Retina (tissue), 1 donor: ENCODE data around the gene STUB1.
"Not testable (repeated sequence)": the region's sequence is repeated elsewhere in the genome, so short reads cannot be mapped to it uniquely, and the experiment has no call there.

Source experiments
- DNase-seq: peaks from one replicate; pipeline ENCODE4 v3.0.0-alpha.2; 2016

The STUB1 gene

DNA sequence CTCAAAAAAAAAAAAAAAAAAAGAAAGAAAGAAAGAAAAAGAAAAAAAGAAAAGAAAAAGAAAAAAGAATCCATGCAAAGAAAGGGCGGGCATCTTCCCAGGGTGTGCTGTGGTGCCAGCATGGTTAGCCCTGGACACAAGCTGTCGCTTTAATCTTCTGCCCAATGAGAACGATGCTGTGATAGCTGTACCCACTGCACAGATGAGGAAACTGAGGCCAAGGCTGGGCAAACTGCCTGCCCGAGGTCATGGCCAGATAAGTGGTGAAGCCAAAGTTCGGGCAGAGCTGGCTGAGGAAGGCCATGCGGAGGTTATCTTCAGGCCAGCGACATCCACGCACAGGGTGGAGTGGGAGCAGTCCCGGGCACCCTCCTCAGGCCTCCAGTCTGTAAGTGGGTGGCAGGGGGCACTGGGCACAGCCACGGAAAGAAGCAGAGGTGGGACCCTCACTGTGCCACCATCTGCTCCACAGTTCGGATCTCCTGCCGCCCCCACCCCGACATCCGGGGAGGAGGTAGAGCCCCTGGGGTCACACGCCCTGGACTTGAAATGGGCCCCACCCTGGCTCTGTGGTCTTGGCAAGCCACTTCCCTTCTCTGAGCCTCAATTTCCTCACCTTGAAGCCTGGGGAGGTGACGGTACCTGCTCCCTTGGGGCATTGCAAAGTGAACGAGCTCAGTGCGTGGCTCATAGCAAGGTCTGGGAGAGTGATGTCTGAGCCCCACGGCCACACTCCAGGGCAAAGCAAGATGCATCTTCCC is 18.9 kb downstream of the STUB1 start:
- DNase-seq = no peak

DNA sequence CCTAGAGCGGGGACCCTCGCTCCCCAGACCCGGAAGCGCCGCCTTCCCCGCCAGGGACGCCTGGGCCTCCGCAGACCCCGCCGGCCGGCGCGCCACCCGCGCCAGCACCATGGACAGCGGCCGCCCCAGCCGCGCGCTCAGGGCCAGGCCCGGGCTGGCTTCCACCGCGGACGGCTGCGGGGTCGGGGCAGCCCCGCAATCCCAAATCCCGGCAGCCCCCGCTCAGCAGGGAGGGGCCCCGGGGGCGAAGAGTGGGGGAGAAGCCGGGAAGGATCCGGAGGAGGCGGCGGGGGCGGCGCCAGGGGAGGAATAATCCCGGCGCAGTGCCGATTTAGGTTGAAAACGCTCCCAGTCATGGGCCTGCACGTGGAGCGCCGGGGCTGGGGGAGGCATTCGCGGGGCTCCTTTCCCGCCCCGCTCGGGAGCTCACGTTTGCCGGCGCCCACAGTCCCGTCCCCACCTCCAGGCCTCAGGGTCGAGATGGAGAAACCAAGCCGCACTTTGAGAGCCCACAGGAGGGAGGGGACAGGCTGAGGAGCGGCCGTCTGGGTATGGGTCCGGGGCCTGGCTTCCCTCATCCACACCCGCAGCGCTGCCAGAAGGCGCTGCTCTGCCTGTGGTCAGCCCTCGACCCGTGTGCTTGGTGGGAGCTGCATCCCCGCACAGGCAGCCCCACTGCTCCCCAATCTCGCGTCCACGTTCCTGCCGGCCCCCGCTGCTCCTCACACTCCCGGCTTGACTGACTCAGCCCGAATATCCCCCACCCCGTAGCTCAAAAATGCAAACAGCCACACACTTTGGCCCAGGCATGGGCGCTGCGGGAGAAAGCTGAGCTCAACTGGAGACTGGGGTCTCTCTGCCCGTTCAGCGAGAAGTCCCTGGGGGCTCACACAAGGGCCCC is 20.7 kb downstream of the STUB1 start:
- DNase-seq = peak; percentile 39

DNA sequence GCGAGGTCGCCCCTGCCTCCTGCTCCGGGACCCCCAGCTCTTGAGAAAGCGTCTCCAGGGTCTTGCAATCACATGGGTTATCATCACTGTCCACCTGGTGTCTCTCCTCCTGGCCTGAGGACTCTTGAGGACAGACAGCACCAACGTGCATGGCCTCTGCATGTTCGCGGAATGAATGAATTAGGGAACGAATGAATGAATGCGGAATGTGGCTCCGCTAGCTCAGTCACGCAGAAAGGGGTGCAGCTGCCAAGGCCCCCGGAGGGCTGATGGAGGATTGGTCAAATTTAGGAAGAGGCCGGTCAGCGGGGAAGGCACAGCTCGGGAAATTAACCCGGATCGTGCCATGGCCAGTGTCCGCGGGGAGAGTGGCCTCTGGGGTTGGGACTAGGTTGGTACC is 22.1 kb downstream of the STUB1 start:
- no peak for DNase-seq

DNA sequence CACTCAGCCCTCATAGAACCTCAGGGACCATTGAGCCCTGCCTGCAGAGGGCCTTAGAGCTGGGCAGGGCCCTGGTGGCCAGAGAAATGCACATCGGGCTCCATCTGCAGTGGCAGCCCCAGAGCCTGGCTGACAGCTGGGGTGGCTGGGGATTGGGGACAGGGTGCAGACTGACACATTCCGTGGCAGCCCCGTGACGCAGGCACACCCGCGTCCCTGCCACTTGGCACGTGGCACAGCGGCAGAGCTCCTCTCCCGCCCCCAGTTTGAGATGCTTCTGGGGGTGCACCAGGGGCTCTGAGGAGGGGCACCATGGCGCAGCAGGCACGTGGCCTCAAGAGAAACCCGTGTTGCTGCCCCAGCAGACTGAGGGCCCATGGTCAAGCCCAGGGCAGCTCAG is 23.2 kb downstream of the STUB1 start:
- no peak for DNase-seq

DNA sequence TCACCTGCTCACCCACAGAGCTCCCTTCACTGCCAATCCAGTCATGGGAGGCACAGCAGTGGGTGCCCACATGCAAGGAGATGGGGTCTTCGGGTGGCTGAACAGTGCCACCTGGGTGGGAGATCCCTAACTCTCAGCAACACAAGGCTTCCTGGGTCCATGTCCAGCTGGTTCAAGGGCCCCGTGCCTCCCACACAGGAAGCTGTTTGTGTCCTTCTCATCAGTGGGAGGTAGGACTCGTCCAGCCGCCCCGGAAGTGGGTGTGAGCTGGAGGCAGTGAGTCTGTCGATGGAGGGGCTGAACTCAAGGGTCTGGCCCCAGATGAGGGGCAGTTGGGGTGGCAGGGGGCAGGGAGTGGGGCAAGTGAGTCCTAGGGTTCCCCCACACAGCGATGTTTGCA is 23.8 kb downstream of the STUB1 start:
- no peak for DNase-seq

DNA sequence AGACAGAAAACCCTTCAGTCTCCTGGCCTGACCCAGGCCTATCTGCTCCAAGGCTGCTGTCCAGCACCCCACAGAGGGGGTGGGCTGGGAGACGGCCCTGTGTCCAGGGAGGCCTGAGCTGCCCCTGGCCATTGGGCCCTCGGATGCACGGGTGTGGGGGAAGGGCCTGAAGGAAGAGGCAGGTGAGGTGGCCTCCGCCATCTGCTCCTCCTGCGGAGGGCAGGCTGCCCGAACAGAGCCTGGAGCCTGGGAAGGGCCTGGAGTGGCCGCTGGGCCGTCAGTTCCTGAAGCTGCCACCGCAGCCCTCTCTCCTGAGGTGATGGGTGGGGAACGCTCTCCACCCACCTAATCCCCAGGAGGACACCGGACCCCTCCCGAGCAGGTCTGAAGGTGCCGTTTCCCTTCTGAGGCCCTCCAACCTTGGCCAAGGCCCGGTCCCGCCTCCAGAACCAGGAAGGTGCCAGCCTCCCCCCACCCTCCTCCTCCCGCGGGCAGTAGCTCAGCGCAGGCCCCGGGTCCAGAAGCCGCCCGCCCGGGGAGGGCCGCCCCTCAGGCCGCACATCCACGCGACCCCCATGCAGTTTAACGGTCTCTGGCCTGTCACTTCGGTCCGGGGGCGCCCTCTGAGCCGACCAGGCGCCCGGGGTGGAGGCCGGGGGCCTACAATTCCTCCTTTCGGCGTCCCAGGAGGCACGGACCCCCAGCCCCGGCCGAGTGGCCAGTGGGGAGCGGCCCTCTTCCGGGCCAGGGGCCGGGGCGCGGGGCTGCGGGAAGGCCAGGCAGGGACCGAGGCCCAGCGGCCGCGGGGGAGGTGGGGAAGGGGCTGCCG is 24.6 kb downstream of the STUB1 start:
- peak; percentile 46 for DNase-seq

DNA sequence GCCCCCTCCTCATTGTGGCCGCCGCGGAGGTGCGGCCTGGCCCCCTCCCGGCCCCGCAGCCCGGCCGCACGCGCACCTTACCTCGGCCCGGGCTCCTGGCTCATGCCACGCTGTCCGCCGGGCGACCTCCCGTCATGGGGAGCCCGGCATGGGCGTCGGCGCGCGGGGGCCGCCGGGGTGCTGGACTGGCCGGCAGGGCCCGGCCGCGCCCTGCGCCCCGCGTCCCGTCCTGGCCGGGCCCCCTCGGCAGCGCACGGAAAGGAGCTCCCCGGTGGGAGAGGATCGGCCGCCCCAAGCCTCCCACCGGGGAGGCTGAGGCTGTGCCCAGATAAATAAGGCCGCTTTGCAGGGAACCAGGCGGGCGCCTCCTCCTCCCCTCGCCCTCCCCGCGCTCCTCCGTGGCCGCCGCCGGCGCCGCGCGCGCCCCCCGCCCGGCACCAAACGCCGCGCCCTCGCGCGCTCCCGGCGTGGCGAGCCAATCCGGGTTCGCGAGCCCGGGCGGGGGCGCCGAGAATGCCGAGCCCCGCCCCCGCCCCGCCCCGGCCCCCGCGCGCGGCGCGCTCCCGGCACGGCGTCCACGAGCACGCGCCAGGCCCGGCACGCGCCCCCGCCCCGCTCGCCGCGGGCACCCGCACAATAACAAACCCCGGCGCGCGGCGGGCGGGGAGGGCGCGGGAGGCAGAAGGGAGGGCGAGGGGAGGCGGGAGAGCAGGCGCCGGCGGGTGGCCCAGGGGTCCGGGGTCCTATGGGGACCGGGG is 25.4 kb downstream of the STUB1 start, which contains the start of gene FBXL16:
Gene FBXL16 (minus strand): TSS at position 371 of the 758 bp plus-strand sequence. CDS start 8,396 bp downstream, outside the sequence.
- DNase-seq = no peak

DNA sequence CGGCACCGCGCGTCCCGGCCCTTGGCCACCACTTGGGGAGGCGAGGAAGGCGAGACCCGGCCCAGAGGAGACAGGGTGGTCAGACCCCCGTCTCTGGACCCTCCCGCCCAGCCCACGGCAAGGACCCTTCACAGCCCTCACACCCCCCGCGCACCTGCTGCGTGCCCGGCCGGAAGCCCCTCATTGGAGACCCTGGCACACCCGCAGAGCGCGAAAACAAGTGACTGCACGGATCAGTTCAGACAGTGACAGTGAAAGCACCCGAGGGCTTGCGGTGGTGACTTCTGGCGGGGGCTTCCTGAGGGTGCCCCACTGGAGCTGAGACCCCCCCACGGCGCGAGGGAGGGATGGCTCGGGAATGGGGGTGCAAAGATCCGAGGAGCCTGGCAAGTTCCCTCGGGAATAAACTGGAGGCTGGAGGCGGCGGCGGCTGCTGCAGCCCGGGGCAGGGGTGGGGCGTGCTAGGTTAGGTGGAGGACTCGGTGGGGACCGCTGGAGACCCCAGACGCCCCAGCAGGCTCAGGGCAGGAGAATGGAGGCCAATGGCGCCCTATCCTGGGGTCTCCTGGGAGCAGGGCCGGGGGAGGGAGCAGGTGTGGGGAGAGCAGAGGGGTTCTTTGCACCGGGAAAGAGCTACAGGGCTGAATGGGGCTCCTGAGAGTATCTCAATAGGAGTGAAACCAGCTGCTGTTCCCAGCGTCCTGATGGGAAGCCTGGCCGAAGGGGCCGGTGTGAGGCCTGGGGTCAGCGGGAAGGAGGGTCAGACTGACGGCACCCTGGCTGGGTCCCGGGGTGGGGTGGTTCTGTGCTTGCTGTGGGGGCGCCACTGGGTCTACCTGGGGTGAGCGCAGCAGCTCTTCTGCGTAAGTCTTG is 26.2 kb downstream of the STUB1 start:
- peak; percentile 80 for DNase-seq

DNA sequence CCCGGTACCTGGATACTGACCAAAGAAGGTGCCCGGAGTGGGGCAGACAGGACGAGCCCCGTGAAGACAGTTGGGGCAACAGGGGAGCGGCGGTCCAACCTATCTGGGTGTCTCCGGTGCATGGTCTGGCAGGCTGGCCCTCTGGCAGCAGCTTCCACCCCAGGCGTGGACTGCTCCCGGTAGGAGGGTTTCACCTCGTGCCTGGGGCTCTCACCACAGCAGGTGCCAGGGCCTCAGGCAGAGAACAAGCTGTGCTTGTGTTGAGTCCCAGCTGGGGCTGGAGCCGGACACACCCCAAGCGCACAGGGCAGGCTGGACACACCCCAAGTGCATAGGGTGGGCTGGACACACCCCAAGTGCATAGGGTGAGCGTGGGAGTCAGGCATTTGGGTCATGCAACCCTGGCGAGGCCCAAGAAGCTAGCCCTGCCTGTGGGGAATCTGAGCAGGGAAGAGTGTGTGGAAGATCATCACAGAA is 26.9 kb downstream of the STUB1 start:
- no peak for DNase-seq

DNA sequence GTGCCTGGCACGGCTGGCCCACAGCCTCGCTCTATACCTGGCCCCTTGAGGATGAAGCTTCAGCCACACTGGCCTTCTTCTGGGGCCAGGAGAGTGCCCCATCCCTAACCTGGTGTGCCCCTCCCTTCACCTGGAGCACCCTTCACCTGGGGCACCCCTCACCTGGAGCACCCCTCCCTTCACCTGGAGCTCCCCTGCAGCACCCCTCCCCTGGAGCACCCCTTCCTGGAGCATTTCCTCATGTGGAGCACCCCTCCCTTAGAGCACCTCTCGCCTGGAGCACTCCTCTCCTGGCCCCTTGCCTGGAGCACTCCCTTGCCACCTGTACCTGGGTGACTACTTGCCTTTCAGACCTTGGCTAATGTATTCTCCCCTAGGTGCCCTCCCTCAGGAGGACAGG is 27.8 kb downstream of the STUB1 start:
- DNase-seq = no peak

DNA sequence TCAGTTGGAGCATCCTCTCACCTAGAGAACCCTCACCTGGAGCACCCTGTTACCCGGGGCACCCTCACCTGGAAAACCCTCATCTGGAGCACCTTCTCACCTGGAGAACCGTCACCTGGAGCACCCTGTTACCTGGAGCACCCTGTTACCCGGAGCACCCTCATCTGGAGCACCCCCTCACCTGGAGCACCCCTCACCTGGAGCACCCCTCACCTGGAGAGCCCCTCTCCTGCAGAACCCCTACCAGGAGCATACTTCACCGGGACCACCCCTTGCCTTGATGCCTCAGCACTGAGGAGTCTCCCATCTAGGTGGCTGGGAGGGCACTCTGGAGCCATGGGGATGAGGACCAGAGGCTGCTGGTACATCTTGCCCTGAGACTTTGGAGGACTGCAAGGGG is 28.7 kb downstream of the STUB1 start:
- no peak for DNase-seq

DNA sequence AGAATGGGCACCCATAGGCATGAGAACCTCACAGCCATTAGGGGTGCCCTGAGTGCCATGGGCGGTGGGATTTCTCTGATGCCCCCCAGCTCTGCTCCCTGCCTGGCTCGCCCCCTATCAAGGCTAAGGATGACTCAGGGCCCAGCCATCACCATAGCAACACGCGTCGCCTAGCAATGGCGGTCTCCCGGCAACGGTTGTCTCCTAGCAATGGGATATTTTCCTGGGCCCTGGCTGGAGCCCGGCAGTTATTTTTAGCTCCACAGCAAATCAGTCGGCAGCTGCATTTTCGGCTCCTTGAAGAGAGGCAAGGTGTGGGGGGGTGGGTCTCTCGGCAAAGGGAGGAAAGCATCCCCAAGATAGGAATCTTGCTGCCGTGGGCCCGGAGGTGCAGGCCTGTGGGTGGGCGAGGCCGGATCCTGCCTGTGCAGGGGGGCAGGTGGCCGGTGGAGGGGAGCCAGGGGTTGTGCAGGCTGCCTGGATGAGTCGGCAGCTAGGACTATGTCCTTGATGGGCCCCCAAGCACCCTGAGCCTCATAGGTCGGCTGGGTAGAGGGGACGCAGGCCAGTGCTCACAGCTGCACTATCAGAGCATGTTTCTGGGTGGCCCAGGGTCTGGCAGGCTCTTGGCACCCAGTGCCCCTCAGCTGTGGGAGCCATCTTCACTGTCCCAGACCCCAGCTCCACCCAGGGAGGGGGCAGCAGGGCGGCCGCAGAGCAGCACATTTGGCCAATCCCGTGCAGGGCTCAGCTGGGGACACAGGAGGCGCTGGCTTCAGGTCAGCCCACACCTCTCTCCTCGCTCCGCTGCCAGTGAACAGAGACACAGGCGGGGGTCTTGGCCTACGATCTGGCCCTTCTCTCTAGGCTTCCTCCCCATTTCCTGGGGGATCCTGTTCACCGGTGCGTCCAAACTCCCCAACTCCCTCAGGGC is 29.6 kb downstream of the STUB1 start:
- DNase-seq = peak; percentile 96

DNA sequence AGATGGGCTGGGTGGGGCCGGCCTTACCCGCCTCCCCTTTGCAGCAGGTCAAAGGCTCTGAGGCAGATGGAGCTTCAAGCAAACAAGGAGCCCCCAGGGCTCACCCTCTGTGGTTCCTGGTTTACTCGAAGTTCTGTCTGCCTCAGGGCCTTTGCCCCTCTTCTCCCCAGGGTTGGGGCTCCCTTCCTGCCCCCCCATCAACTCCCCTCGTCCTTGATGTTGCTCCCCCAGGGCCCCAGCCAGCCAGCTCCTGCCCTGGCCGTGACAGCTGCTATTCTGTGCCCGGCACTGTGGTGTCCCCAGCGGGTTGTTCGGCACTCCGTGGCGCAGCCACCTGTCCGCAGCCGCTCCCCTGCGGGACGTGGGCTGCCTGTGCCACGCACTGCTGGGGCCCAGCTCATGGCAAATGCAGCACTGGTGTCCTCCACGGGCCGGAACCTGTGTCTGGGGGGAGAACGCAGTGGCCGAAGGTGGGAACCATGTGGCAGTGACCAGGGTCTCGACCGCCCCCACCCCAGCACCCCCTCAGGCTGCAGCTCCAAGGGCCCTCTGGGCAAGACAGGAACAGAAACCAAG is 30.4 kb downstream of the STUB1 start:
- DNase-seq = no peak

DNA sequence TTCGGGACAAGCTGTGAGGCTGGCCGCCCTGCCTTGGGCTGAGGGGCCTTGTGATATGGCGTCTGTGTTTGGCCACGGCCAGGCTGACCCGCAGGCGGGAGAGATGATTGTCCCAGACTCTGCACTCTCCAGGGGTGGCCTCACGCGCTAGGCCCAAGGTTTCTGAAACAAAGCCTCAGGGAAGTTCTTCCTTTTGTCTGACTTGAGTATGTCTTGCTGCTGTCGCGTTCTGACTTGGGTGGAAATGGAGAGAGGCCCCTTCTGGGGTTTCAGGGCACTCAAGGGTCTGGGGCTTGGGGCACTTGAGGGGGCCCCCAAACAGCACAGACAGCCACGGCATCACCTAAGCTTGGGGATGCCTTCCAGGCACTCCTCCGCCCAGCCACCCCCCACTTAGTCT is 30.9 kb downstream of the STUB1 start:
- DNase-seq = no peak

DNA sequence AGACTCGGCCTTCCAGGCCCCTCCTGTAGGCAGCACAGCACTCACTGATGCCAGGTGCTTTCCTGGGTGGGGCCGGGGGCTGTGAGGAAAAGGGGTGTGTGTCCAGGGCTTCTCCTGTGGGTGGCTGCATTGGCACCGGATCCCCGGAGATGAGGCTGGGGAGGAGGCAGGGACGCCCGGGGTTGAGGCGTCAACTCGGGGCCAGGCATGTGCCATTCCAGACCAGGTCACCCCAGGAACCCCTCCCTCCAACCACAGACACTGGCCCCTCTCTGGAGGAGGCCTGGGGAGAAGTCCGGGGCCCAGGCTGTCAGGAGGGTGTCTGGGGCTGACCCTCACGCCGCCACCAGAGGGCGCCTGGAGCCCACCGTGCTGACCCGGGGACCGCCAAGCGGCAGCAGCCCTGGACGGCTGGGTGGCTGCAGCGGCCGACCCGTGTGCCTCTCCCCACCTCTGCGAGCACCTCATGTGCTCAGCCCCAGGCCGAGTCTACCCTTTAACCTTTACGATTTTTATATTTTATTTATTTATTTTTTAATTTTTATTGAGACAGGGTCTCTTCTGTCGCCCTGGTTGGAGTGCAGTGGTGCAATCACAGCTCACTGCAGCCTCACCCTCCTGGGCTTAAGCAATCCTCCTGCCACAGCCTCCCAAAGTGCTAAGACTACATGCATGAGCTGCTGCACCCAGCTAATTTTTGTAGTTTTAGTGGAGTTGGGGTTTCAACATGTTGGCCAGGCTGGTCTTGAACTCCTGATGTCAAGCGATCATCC is 31.5 kb downstream of the STUB1 start:
- peak; percentile 89 for DNase-seq

DNA sequence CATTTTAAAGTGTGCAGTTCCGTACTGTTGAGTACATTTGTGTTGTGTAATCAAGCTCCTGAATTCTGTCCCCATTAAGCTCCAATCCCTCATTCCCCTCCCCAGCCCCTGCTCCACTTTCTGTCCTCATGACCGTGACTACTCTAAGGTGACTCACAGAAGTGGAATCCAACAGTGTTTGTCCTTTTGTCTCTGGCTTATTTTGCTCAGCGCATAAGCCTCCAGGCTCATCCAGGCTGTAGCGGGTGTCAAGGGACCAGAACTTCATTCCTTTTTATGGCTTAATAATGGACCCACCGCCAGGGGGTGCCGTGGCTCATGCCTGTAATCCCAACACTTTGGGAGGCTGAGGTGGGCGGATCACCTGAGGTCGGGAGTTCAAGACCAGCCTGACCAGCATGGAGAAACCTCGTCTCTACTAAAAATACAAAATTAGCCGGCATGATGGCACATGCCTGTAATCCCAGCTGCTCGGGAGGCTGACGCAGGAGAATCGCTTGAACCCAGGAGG is 32.6 kb downstream of the STUB1 start:
- not testable (repeated sequence) for DNase-seq

DNA sequence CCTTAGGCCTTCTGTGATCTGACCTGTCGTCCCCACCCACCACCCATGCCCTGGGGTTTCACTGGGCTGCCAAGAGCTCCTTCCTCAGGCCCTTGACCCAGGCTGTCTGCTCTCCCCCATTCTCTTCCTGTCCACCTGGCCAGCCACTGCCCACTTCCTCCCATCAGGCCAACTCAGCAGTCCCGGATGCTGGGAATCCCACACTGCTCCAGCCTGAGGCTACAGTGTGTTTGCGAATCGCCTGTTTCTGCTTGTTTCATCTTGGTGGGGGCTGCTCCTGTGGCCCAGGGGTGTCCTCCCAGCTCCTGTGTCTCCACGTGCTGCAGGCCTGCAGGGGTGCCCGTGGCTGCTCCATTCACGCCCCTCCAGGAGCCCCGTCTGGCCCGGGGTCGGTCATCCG is 33.9 kb downstream of the STUB1 start:
- DNase-seq = no peak
